GM23338 (cell line): ENCODE measurements around the gene RHBDF2.

ENCODE experiments used
- CREB1 ChIP-seq: fragments of 250-450 bp; sonication (Bioruptor Pico); IDR thresholded peaks from 2 replicates; pipeline ENCODE4 v1.5.0; 2020; ENCODE audit warnings: low read depth, mild to moderate bottlenecking, moderate library complexity
- CTCF ChIP-seq, 2 experiments: fragments of 200-600 bp in 1 of 2; sonication (generic) in 1 of 2; conservative IDR thresholded peaks; 2 replicates each; pipeline versions ENCODE4 v1.5.1 to v1.6.1; 2016 to 2017; ENCODE audit warnings: antibody characterized with exemption in 2 of 2, low read depth in 2 of 2, mild to moderate bottlenecking in 2 of 2, moderate library complexity in 1 of 2
- ETS1 ChIP-seq: IDR thresholded peaks from 2 replicates; pipeline ENCODE4 v1.6.1; 2016; ENCODE audit warnings: antibody characterized with exemption
- EZH2 ChIP-seq: fragments of 200-600 bp; sonication (generic); IDR thresholded peaks from one replicate; pipeline ENCODE4 v1.8.0; 2017; ENCODE audit warnings: antibody characterized with exemption, mild to moderate bottlenecking, low read depth; ENCODE audit not compliant: unreplicated experiment
- EZH2phosphoT487 ChIP-seq: fragments of 200-600 bp; sonication (generic); IDR thresholded peaks from one replicate; pipeline ENCODE4 v1.8.1; 2018; ENCODE audit warnings: antibody characterized with exemption; ENCODE audit not compliant: unreplicated experiment
- JUNB ChIP-seq: IDR thresholded peaks from one replicate; pipeline ENCODE4 v1.6.1; 2016; ENCODE audit warnings: antibody characterized with exemption; ENCODE audit not compliant: unreplicated experiment
- NANOG ChIP-seq: IDR thresholded peaks from 2 replicates; pipeline ENCODE4 v1.6.1; 2016; ENCODE audit warnings: antibody characterized with exemption, borderline replicate concordance
- POLR2AphosphoS5 ChIP-seq: IDR thresholded peaks from 2 replicates; pipeline ENCODE4 v1.6.1; 2016; ENCODE audit warnings: antibody characterized with exemption, low read depth
- REST ChIP-seq: IDR thresholded peaks from one replicate; pipeline ENCODE4 v1.6.1; 2018; ENCODE audit warnings: antibody characterized with exemption; ENCODE audit not compliant: unreplicated experiment
- STAT1 ChIP-seq: IDR thresholded peaks from one replicate; pipeline ENCODE4 v1.6.1; 2016; ENCODE audit warnings: antibody characterized with exemption; ENCODE audit not compliant: unreplicated experiment
- ZNF114 ChIP-seq: fragments of 250-450 bp; sonication (Bioruptor Pico); IDR thresholded peaks from 2 replicates; pipeline ENCODE4 v1.5.0; 2020; ENCODE audit warnings: mild to moderate bottlenecking, moderate library complexity
- ZNF331 ChIP-seq: fragments of 250-450 bp; sonication (Bioruptor Pico); IDR thresholded peaks from 2 replicates; pipeline ENCODE4 v1.5.0; 2020; ENCODE audit warnings: low read depth, mild to moderate bottlenecking, moderate library complexity

- TF ChIP-seq EZH2: peak; percentile 66
- TF ChIP-seq POLR2AphosphoS5: no peak
- TF ChIP-seq CTCF (conservative IDR thresholded peaks at IDR 0.05; ENCODE audit: low read depth in 2 of 2): no peak
- no peak for TF ChIP-seq REST
- no peak for TF ChIP-seq ETS1
- no peak for TF ChIP-seq CREB1 (CRISPR knock-in tag)
- no peak for TF ChIP-seq EZH2phosphoT487
- TF ChIP-seq STAT1: no peak
- TF ChIP-seq JUNB: no peak
- TF ChIP-seq ZNF331 (CRISPR knock-in tag): no peak
- TF ChIP-seq NANOG: no peak
- TF ChIP-seq ZNF114 (CRISPR knock-in tag): no peak
Observed at GRCh38 chr17:76536511-76537287, 35.5 kb upstream of the RHBDF2 start.
